GM20431 (cell line): ENCODE results near the gene CAPZA1.

Experiments used
- in situ Hi-C: fragments of 300-500 bp; cut with MseI, MboI; formaldehyde crosslinking; loops from one replicate; pipeline ENCODE4 v1.15.0; 2020; ENCODE audit warnings: low sequenced_read_pairs; ENCODE audit not compliant: unreplicated experiment

CAPZA1 gene

GRCh38 chr1:112710586-112710985 is 91.0 kb downstream of the CAPZA1 start:
- in situ Hi-C loops: loop anchor here (25.0 kb wide), 3 partner anchors 198 to 327 kb away; partner anchors contain the start of genes CTTNBP2NL and WNT2B

- in situ Hi-C loops: loop anchor here (25.0 kb wide), 3 partner anchors 199 to 326 kb away; partner anchors contain the start of genes CTTNBP2NL and WNT2B
Measured at GRCh38 chr1:112711041-112711440, 91.4 kb downstream of the CAPZA1 start.

GRCh38 chr1:112711670-112712069 is 92.0 kb downstream of the CAPZA1 start:
- in situ Hi-C loops: loop anchor here (25.0 kb wide), 3 partner anchors 199 to 326 kb away; partner anchors contain the start of genes CTTNBP2NL and WNT2B

- in situ Hi-C loops: loop anchor here (25.0 kb wide), 3 partner anchors 200 to 325 kb away; partner anchors contain the start of genes CTTNBP2NL and WNT2B
Measured at GRCh38 chr1:112712191-112712590, 92.6 kb downstream of the CAPZA1 start.

GRCh38 chr1:112712701-112713128 is 93.1 kb downstream of the CAPZA1 start:
- in situ Hi-C loops: loop anchor here (25.0 kb wide), 3 partner anchors 200 to 325 kb away; partner anchors contain the start of genes CTTNBP2NL and WNT2B

- in situ Hi-C loops: loop anchor here (25.0 kb wide), 3 partner anchors 201 to 326 kb away; partner anchors contain the start of genes CTTNBP2NL and WNT2B
Measured at GRCh38 chr1:112713466-112714312, 94.1 kb downstream of the CAPZA1 start.

GRCh38 chr1:112714313-112715263 is 95.0 kb downstream of the CAPZA1 start:
- in situ Hi-C loops: loop anchor here (25.0 kb wide), 3 partner anchors 202 to 327 kb away; partner anchors contain the start of genes CTTNBP2NL and WNT2B

GRCh38 chr1:112715264-112716053 is 95.8 kb downstream of the CAPZA1 start, which contains the start of gene PPM1J:
Gene PPM1J, minus strand, starts transcription at chr1:112715332. Its CDS starts 31 bp downstream, at chr1:112715301.
- in situ Hi-C loops: loop anchor here (25.0 kb wide), 3 partner anchors 203 to 328 kb away; partner anchors contain the start of genes CTTNBP2NL and WNT2B

GRCh38 chr1:112716133-112716720 is 96.6 kb downstream of the CAPZA1 start:
- in situ Hi-C loops: loop anchor here (25.0 kb wide), 3 partner anchors 204 to 329 kb away; partner anchors contain the start of genes CTTNBP2NL and WNT2B

- in situ Hi-C loops: loop anchor here (25.0 kb wide), 3 partner anchors 205 to 330 kb away; partner anchors contain the start of genes CTTNBP2NL and WNT2B
Measured at GRCh38 chr1:112717263-112717873, 97.7 kb downstream of the CAPZA1 start.

GRCh38 chr1:112718691-112719418 is 99.2 kb downstream of the CAPZA1 start:
- in situ Hi-C loops: loop anchor here (25.0 kb wide), 3 partner anchors 207 to 332 kb away; partner anchors contain the start of genes CTTNBP2NL and WNT2B

GRCh38 chr1:112719706-112720105 is 100.1 kb downstream of the CAPZA1 start:
- in situ Hi-C loops: loop anchor here (5.0 to 25.0 kb wide), 4 partner anchors 88 to 332 kb away; partner anchors contain the start of genes CTTNBP2NL and WNT2B

- in situ Hi-C loops: loop anchor here (5.0 to 25.0 kb wide), 4 partner anchors 87 to 333 kb away; partner anchors contain the start of genes CTTNBP2NL and WNT2B
Measured at GRCh38 chr1:112720800-112721199, 101.2 kb downstream of the CAPZA1 start.
